CD14-positive monocyte (primary cell): ENCODE data around the gene SLC26A2. TPM values are rescaled to one million over a fixed set of nuclear protein-coding genes. Genes with fewer than 3 reads are reported as not detected.
A peak's percentile ranks its signal among the peaks of the same experiment; 100 is the strongest.

ENCODE experiments used
- DNase-seq, 3 donors: peaks; one replicate each; pipeline ENCODE4 v3.0.0-alpha.2; 2011 to 2022
- H2AFZ ChIP-seq: 2 replicates; pipeline ENCODE4 v1.6.0; 2012; ENCODE audit warnings: mild to moderate bottlenecking, low read depth, low read length, inconsistent platforms; ENCODE audit not compliant: insufficient read depth, poor library complexity, severe bottlenecking
- H3K27ac ChIP-seq, 2 donors: 1 replicate in 1 of 2; 2 replicates in 1 of 2; pipeline ENCODE4 v1.5.1; 2012 to 2013; ENCODE audit warnings: low read length in 2 of 2, control low read depth in 1 of 2, inconsistent platforms in 1 of 2, low read depth in 1 of 2, mild to moderate bottlenecking in 1 of 2
- H3K27me3 ChIP-seq, 2 donors: one replicate each; pipeline versions ENCODE4 v1.6.0 to v1.6.1; 2011 to 2013; ENCODE audit warnings: low read length in 2 of 2; ENCODE audit not compliant: control insufficient read depth in 2 of 2, insufficient read depth in 2 of 2
- H3K36me3 ChIP-seq, 2 donors: replicated peaks in 1 of 2; 1 replicate in 1 of 2; 2 replicates in 1 of 2; pipeline versions ENCODE4 v1.5.1 to v1.6.1; 2012 to 2013; ENCODE audit warnings: low read length in 2 of 2, control low read depth in 1 of 2, inconsistent platforms in 1 of 2, mild to moderate bottlenecking in 1 of 2; ENCODE audit not compliant: insufficient read depth in 2 of 2, control insufficient read depth in 1 of 2
- H3K4me1 ChIP-seq, 2 donors: 1 replicate in 1 of 2; 2 replicates in 1 of 2; pipeline versions ENCODE4 v1.5.1 to v1.6.1; 2012 to 2013; ENCODE audit warnings: low read length in 2 of 2, control low read depth in 1 of 2, inconsistent platforms in 1 of 2, mild to moderate bottlenecking in 1 of 2, moderate library complexity in 1 of 2; ENCODE audit not compliant: insufficient read depth in 2 of 2, control insufficient read depth in 1 of 2
- H3K4me2 ChIP-seq: replicated peaks from 2 replicates; pipeline ENCODE3; 2012; ENCODE audit warnings: low read length, moderate library complexity, mild to moderate bottlenecking; ENCODE audit not compliant: poor library complexity, severe bottlenecking; ENCODE audit errors: extremely low read depth
- H3K4me3 ChIP-seq, 3 experiments: fragments of 200-600 bp in 1 of 3; sonication (generic) in 1 of 3; replicated peaks in 1 of 3; 1 replicate in 2 of 3; 2 replicates in 1 of 3; pipeline ENCODE4 v1.5.1; 2011 to 2013; ENCODE audit warnings: low read length in 3 of 3, mild to moderate bottlenecking in 3 of 3, control low read depth in 2 of 3, low read depth in 2 of 3, inconsistent platforms in 1 of 3, moderate library complexity in 1 of 3
- H3K79me2 ChIP-seq: 2 replicates; pipeline ENCODE4 v1.6.0; 2012; ENCODE audit warnings: mild to moderate bottlenecking, control low read depth, inconsistent platforms, low read length, moderate library complexity; ENCODE audit not compliant: insufficient read depth
- H3K9ac ChIP-seq: 2 replicates; pipeline ENCODE4 v1.6.0; 2017; ENCODE audit warnings: low read length, mild to moderate bottlenecking; ENCODE audit not compliant: insufficient read depth, poor library complexity, severe bottlenecking
- H3K9me3 ChIP-seq, 2 donors: replicated peaks in 1 of 2; 1 replicate in 1 of 2; 2 replicates in 1 of 2; pipeline versions ENCODE4 v1.5.1 to v1.6.1; 2012 to 2013; ENCODE audit warnings: low read length in 2 of 2, control low read depth in 1 of 2; ENCODE audit not compliant: control insufficient read depth in 1 of 2, insufficient read depth in 1 of 2
- H4K20me1 ChIP-seq: 2 replicates; pipeline ENCODE4 v1.6.0; 2012; ENCODE audit warnings: mild to moderate bottlenecking, low read length, control low read depth, moderate library complexity; ENCODE audit not compliant: insufficient read depth
- H3K27ac Mint-ChIP-seq, 7 donors: one replicate each; pipeline ENCODE4 v1.8.0; 2020; ENCODE audit warnings: mild to moderate bottlenecking in 7 of 7, mixed read lengths in 7 of 7, moderate library complexity in 6 of 7, inconsistent platforms in 2 of 7
- H3K27me3 Mint-ChIP-seq, 3 donors: one replicate each; pipeline ENCODE4 v1.8.0; 2021 to 2022; ENCODE audit warnings: low read depth in 3 of 3, mild to moderate bottlenecking in 3 of 3, mixed read lengths in 3 of 3, moderate library complexity in 3 of 3, inconsistent platforms in 1 of 3
- H3K36me3 Mint-ChIP-seq, 2 donors: one replicate each; pipeline ENCODE4 v1.8.0; 2020; ENCODE audit warnings: mixed read lengths in 2 of 2, inconsistent platforms in 1 of 2, mild to moderate bottlenecking in 1 of 2
- H3K4me1 Mint-ChIP-seq: one replicate; pipeline ENCODE4 v1.8.0; 2020; ENCODE audit warnings: mild to moderate bottlenecking, mixed read lengths
- H3K4me3 Mint-ChIP-seq, 2 donors: one replicate each; pipeline ENCODE4 v1.8.0; 2020; ENCODE audit warnings: mild to moderate bottlenecking in 2 of 2, mixed read lengths in 2 of 2, moderate library complexity in 1 of 2
- H3K9me3 Mint-ChIP-seq, 7 donors: one replicate each; pipeline ENCODE4 v1.8.0; 2020 to 2022; ENCODE audit warnings: mixed read lengths in 7 of 7, mild to moderate bottlenecking in 6 of 7, moderate library complexity in 6 of 7, inconsistent platforms in 2 of 7
- CTCF ChIP-seq: fragments of 200-600 bp; IDR thresholded peaks from one replicate; pipeline ENCODE4 v1.8.0; 2022; ENCODE audit warnings: antibody characterized with exemption, mild to moderate bottlenecking
- WGBS: methylation state at CpG from one replicate; pipeline ENCODE4 v1.1.5; 2013; ENCODE audit warnings: missing lambda C conversion rate; ENCODE audit not compliant: insufficient coverage; 5-methylcytosine and 5-hydroxymethylcytosine counted together
- intact Hi-C, 2 donors: fragments of 100-400 bp; cut with micrococcal nuclease; formaldehyde crosslinking; loops; one replicate each; pipeline versions ENCODE4 v1.15.0 to v1.15.1; 2023
- polyA plus RNA-seq, 3 donors: library from polyadenylated mRNA; depleted of rRNA in 1 of 3; unstranded in 2 of 3; stranded (reverse) in 1 of 3; fragments of 300-500 nt in 2 of 3; fragments of >200 nt in 1 of 3; fragmentation: Illumina TruSeq in 2 of 3; gene quantifications; 1 replicate in 2 of 3; 2 replicates in 1 of 3; pipeline ENCODE4 v1.2.3, GENCODE V29; 2012 to 2021

SLC26A2 gene
- polyA plus RNA-seq, 3 donors: 1.9 to 3.6 (median 3.1) TPM

- H3K4me1 Mint-ChIP-seq: peaks cover 26% of the 10 kb centered on the region
- DNase-seq: peak in 1 of 3 donors; percentile 11
- Histone ChIP-seq H3K4me2 (no peak overlapping the region), H3K9me3 (no peaks in the 10 kb centered on the region), H3K27me3 (no peaks in the 10 kb centered on the region), H4K20me1 (no peaks in the 10 kb centered on the region), H3K4me3 (no peak overlapping the region), H3K9ac (no peak overlapping the region), H3K79me2 (peaks cover 41% of the 10 kb centered on the region), H3K36me3 (no peaks in the 10 kb centered on the region), H3K4me1 (peaks cover 18 to 29% of the 10 kb centered on the region in 2 donors), H3K27ac (no peak overlapping the region), H2AFZ (no peak overlapping the region)
- H3K9me3 Mint-ChIP-seq: no peaks in the 10 kb centered on the region
- WGBS: 84% methylated on average over 2 of the region's 6 CpGs
- H3K4me3 Mint-ChIP-seq: peak overlapping the region in 1 of 2 donors; percentile 9
- TF ChIP-seq CTCF: peak; percentile 53
- no peak overlapping the region for H3K27ac Mint-ChIP-seq
- H3K36me3 Mint-ChIP-seq: peaks cover 2 to 3% of the 10 kb centered on the region in 2 donors
- H3K27me3 Mint-ChIP-seq: no peaks in the 10 kb centered on the region
- intact Hi-C loops: loop anchor here in 1 of 2 donors (2.0 to 5.0 kb wide), 2 partner anchors 21 to 40 kb away; partner anchors contain the start of genes HMGXB3 and TIGD6
These were observed 1.4 kb downstream of the SLC26A2 start for GRCh38 chr5:149961957-149962409.

- Histone ChIP-seq H3K4me3 (no peak overlapping the region), H3K36me3 (no peaks in the 10 kb centered on the region), H4K20me1 (no peaks in the 10 kb centered on the region), H3K27me3 (no peaks in the 10 kb centered on the region), H2AFZ (no peak overlapping the region), H3K27ac (no peak overlapping the region), H3K79me2 (peaks cover 41% of the 10 kb centered on the region), H3K4me1 (peaks cover 18 to 29% of the 10 kb centered on the region in 2 donors), H3K9ac (no peak overlapping the region), H3K9me3 (no peaks in the 10 kb centered on the region), H3K4me2 (no peak overlapping the region)
- DNase-seq: no peak
- H3K4me3 Mint-ChIP-seq: no peak overlapping the region
- no peaks in the 10 kb centered on the region for H3K9me3 Mint-ChIP-seq
- peaks cover 24% of the 10 kb centered on the region for H3K4me1 Mint-ChIP-seq
- H3K27me3 Mint-ChIP-seq: no peaks in the 10 kb centered on the region
- H3K36me3 Mint-ChIP-seq: peaks cover 2 to 6% of the 10 kb centered on the region in 2 donors
- intact Hi-C loops: loop anchor here in 1 of 2 donors (5.0 kb wide), 1 partner anchor 40 kb away; the partner anchor contains the start of genes HMGXB3 and TIGD6
- 86% methylated on average over 2 of the region's 5 CpGs for WGBS
- no peak for TF ChIP-seq CTCF
- no peak overlapping the region for H3K27ac Mint-ChIP-seq
These were observed 2.2 kb downstream of the SLC26A2 start for GRCh38 chr5:149962601-149963300.
